CD4-positive, alpha-beta T cell (primary cell): ENCODE data around the gene GRIA2. TPM values are rescaled to one million over a fixed set of nuclear protein-coding genes. Genes with fewer than 3 reads are reported as not detected.

Experiments used
- ATAC-seq: fragments of 200-7000 bp; cut with Tn5 transposase; one replicate; pipeline ENCODE4 v1.10.0; 2022; ENCODE audit warnings: mild to moderate bottlenecking; ENCODE audit not compliant: poor library complexity
- CTCF ChIA-PET: fragments of 350-600 bp; sonication (Branson Sonifier 250); formaldehyde crosslinking; loops from one replicate; lab custom pipeline; 2021; ENCODE audit warnings: antibody characterized with exemption, inconsistent platforms; lab: Charles Lee
- POLR2A ChIA-PET: fragments of 350-600 bp; sonication (Branson Sonifier 250); formaldehyde crosslinking; loops from one replicate; lab custom pipeline; 2021; ENCODE audit warnings: antibody characterized with exemption, inconsistent platforms; lab: Charles Lee
- DNase-seq, 14 experiments: peaks; one replicate each; pipeline ENCODE4 v3.0.0-alpha.2; 2013 to 2020; ENCODE audit warnings: mixed read lengths in 2 of 14
- H3K27ac ChIP-seq, 2 donors: one replicate each; pipeline versions ENCODE4 v1.5.1 to v1.7.0; 2013; ENCODE audit warnings: low read length in 2 of 2, low read depth in 1 of 2, mild to moderate bottlenecking in 1 of 2
- H3K27me3 ChIP-seq, 2 experiments: 1 replicate in 1 of 2; 2 replicates in 1 of 2; pipeline versions ENCODE4 v1.6.1 to v1.7.0; 2013; ENCODE audit warnings: low read length in 2 of 2, control low read depth in 1 of 2, mild to moderate bottlenecking in 1 of 2, moderate library complexity in 1 of 2; ENCODE audit not compliant: insufficient read depth in 2 of 2, control insufficient read depth in 1 of 2
- H3K36me3 ChIP-seq: one replicate; pipeline ENCODE4 v1.6.1; 2013; ENCODE audit warnings: low read length, control low read depth; ENCODE audit not compliant: insufficient read depth
- H3K4me1 ChIP-seq: one replicate; pipeline ENCODE4 v1.6.1; 2013; ENCODE audit warnings: low read length, control low read depth; ENCODE audit not compliant: insufficient read depth
- H3K4me3 ChIP-seq: one replicate; pipeline ENCODE4 v1.5.1; 2013; ENCODE audit warnings: mild to moderate bottlenecking, low read length, moderate library complexity
- H3K9me3 ChIP-seq, 2 experiments: 1 replicate in 1 of 2; 2 replicates in 1 of 2; pipeline versions ENCODE4 v1.6.1 to v1.7.0; 2013; ENCODE audit warnings: low read length in 2 of 2, mild to moderate bottlenecking in 2 of 2, control low read depth in 1 of 2, moderate library complexity in 1 of 2; ENCODE audit not compliant: control insufficient read depth in 1 of 2, insufficient read depth in 1 of 2
- H3K27ac Mint-ChIP-seq: one replicate; pipeline ENCODE4 v1.8.0; 2020; ENCODE audit warnings: mixed read lengths
- H3K27me3 Mint-ChIP-seq: one replicate; pipeline ENCODE4 v1.8.0; 2021; ENCODE audit warnings: mixed read lengths
- H3K36me3 Mint-ChIP-seq: one replicate; pipeline ENCODE4 v1.8.0; 2021; ENCODE audit warnings: low read depth, mixed read lengths
- H3K4me1 Mint-ChIP-seq: one replicate; pipeline ENCODE4 v1.8.0; 2021; ENCODE audit warnings: low read depth, mixed read lengths
- H3K4me3 Mint-ChIP-seq: one replicate; pipeline ENCODE4 v1.8.0; 2020; ENCODE audit warnings: mild to moderate bottlenecking, mixed read lengths
- H3K9me3 Mint-ChIP-seq: one replicate; pipeline ENCODE4 v1.8.0; 2020; ENCODE audit warnings: mixed read lengths
- intact Hi-C, 2 experiments: fragments of 100-400 bp; cut with DNase I in 1 of 2; cut with micrococcal nuclease in 1 of 2; formaldehyde crosslinking; loops; one replicate each; pipeline versions ENCODE4 v1.15.1 to v1.9.0; 2023 to 2025; cut with DNase I, micrococcal nuclease
- total RNA-seq, 174 experiments: library from RNA in 2 of 174; stranded (reverse) in 2 of 174; gene quantifications; one replicate each; pipeline ENCODE4 v1.2.3 and lab custom pipeline; 2021 to 2026
- TF ChIP-seq, protein P1 (sequence below): fragments of 200-600 bp; IDR thresholded peaks from one replicate; pipeline ENCODE4 v1.8.0; 2022; ENCODE audit warnings: antibody characterized with exemption, mild to moderate bottlenecking

GRIA2 gene
- total RNA-seq, 2 experiments from 2014 or later, result not detected

DNA sequence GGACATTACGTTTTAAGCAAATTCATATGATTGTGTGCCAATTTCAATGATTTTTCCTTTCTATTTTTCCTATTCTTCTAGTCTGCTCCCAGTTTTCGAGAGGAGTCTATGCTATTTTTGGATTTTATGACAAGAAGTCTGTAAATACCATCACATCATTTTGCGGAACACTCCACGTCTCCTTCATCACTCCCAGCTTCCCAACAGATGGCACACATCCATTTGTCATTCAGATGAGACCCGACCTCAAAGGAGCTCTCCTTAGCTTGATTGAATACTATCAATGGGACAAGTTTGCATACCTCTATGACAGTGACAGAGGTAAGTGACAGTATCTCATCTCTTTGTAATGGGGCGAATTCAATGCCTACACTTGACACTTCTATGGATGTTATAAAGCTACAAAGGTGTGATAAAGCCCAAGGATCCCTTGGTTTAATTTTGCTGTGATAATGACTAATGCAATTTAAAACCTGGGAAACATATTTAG is 83.0 kb downstream of the GRIA2 start:
- no peak for ATAC-seq
- H3K27ac ChIP-seq, result no peak overlapping the region
- Mint-ChIP-seq H3K27me3 (no peaks in the 10 kb centered on the region), H3K4me1 (no peaks in the 10 kb centered on the region), H3K36me3 (no peaks in the 10 kb centered on the region), H3K27ac (no peak overlapping the region), H3K4me3 (no peak overlapping the region), H3K9me3 (peaks cover 5% of the 10 kb centered on the region)
- H3K9me3 ChIP-seq, result no peaks in the 10 kb centered on the region
- TF ChIP-seq, protein P1, sequence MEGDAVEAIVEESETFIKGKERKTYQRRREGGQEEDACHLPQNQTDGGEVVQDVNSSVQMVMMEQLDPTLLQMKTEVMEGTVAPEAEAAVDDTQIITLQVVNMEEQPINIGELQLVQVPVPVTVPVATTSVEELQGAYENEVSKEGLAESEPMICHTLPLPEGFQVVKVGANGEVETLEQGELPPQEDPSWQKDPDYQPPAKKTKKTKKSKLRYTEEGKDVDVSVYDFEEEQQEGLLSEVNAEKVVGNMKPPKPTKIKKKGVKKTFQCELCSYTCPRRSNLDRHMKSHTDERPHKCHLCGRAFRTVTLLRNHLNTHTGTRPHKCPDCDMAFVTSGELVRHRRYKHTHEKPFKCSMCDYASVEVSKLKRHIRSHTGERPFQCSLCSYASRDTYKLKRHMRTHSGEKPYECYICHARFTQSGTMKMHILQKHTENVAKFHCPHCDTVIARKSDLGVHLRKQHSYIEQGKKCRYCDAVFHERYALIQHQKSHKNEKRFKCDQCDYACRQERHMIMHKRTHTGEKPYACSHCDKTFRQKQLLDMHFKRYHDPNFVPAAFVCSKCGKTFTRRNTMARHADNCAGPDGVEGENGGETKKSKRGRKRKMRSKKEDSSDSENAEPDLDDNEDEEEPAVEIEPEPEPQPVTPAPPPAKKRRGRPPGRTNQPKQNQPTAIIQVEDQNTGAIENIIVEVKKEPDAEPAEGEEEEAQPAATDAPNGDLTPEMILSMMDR, result no peak
- no peaks in the 10 kb centered on the region for H3K27me3 ChIP-seq
- no peaks in the 10 kb centered on the region for H3K36me3 ChIP-seq
- H3K4me3 ChIP-seq, result no peak overlapping the region
- DNase-seq, result no peak
- ChIA-PET CTCF (no interaction called here), POLR2A (no interaction called here)
- intact Hi-C loops, result no loop called here
- no peaks in the 10 kb centered on the region for H3K4me1 ChIP-seq

DNA sequence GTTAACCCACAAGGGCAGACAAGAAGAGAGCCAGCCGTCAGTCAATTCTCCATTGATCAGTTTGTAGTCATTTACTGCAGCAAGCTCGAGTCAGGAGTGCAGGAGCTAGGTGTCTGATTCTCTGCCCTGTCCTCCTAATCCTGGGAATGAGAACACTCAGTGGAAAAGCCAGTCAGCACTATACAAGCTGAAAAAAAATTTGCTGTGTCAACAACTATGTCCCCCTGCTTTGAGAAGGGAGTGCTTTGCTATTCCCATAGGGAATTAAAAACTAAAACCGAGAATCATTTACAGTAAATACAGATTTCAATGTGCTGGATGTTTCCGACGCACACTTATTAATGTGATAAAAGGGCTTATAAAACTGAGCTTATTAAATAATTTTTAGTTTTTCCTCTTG is 84.2 kb downstream of the GRIA2 start:
- TF ChIP-seq, protein P1, result no peak
- DNase-seq, result no peak
- CTCF ChIA-PET, result no interaction called here
- no peaks in the 10 kb centered on the region for H3K36me3 Mint-ChIP-seq
- H3K4me1 Mint-ChIP-seq, result no peaks in the 10 kb centered on the region
- POLR2A ChIA-PET, result no interaction called here
- no peak overlapping the region for H3K27ac Mint-ChIP-seq
- Histone ChIP-seq H3K36me3 (no peaks in the 10 kb centered on the region), H3K4me3 (no peak overlapping the region), H3K27ac (no peak overlapping the region), H3K9me3 (peaks cover 0 to 3% of the 10 kb centered on the region in 2 experiments), H3K4me1 (no peaks in the 10 kb centered on the region), H3K27me3 (no peaks in the 10 kb centered on the region)
- H3K4me3 Mint-ChIP-seq, result no peak overlapping the region
- intact Hi-C loops, result no loop called here
- no peaks in the 10 kb centered on the region for H3K27me3 Mint-ChIP-seq
- H3K9me3 Mint-ChIP-seq, result peaks cover 5% of the 10 kb centered on the region
- ATAC-seq, result no peak

DNA sequence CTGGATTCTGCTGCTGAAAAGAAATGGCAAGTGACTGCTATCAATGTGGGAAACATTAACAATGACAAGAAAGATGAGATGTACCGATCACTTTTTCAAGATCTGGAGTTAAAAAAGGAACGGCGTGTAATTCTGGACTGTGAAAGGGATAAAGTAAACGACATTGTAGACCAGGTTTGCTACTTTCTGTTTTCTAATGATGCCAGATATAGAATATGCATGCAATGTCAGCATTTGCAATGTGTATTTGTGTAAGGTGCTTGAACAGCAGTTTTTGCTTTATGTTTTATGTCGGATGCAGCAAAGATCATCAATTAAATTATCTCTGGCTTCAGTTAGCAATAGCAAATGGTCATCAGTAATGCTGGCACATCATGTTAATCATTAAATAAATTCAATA is 92.2 kb downstream of the GRIA2 start:
- peaks cover 0 to 3% of the 10 kb centered on the region in 2 experiments for H3K9me3 ChIP-seq
- Mint-ChIP-seq H3K27ac (no peak overlapping the region), H3K36me3 (no peaks in the 10 kb centered on the region), H3K4me1 (no peaks in the 10 kb centered on the region), H3K4me3 (no peak overlapping the region), H3K9me3 (no peaks in the 10 kb centered on the region), H3K27me3 (no peaks in the 10 kb centered on the region)
- ATAC-seq (no peak), DNase-seq (no peak)
- TF ChIP-seq, protein P1, result no peak
- no peaks in the 10 kb centered on the region for H3K4me1 ChIP-seq
- POLR2A ChIA-PET, result no interaction called here
- no peak overlapping the region for H3K4me3 ChIP-seq
- no peaks in the 10 kb centered on the region for H3K36me3 ChIP-seq
- intact Hi-C loops, result no loop called here
- H3K27ac ChIP-seq, result no peak overlapping the region
- no peaks in the 10 kb centered on the region for H3K27me3 ChIP-seq
- CTCF ChIA-PET, result no interaction called here
